SK-N-MC (cell line): ENCODE results near the gene CDC20B.
"Not testable (repeated sequence)": the region's sequence is repeated elsewhere in the genome, so short reads cannot be mapped to it uniquely, and the experiment has no call there.

Source experiments
- EZH2 ChIP-seq: fragments of 200-600 bp; sonication (generic); IDR thresholded peaks from one replicate; pipeline ENCODE4 v1.6.1; 2017; ENCODE audit warnings: antibody characterized with exemption
- POLR2AphosphoS5 ChIP-seq: IDR thresholded peaks from 2 replicates; pipeline ENCODE4 v1.6.1; 2012; ENCODE audit warnings: mild to moderate bottlenecking, low read depth, low read length, borderline replicate concordance

DNA sequence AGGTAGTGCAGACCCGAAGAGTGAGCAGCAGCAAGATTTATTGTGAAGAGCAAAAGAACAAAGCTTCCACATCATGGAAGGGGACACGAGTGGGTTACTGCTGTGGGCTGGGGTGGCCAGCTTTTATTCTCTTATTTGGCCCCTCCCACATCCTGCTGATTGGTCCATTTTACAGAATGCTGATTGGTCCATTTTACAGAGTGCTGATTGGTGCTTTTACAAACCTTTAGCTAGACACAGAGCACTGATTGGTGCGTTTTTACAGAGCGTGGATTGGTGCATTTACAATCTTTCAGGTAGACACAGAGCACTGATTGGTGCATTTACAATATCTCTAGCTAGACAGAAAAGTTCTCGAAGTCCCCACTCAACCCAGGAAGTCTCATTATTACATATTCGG, 82.0 kb downstream of the CDC20B start:
- not testable (repeated sequence) for TF ChIP-seq POLR2AphosphoS5, EZH2
